GM23338 (cell line): ENCODE data around the gene PCDH1.

Experiments
- CREB1 ChIP-seq: fragments of 250-450 bp; sonication (Bioruptor Pico); IDR thresholded peaks from 2 replicates; pipeline ENCODE4 v1.5.0; 2020; ENCODE audit warnings: low read depth, mild to moderate bottlenecking, moderate library complexity
- CTCF ChIP-seq, 2 experiments: fragments of 200-600 bp in 1 of 2; sonication (generic) in 1 of 2; conservative IDR thresholded peaks; 2 replicates each; pipeline versions ENCODE4 v1.5.1 to v1.6.1; 2016 to 2017; ENCODE audit warnings: antibody characterized with exemption in 2 of 2, low read depth in 2 of 2, mild to moderate bottlenecking in 2 of 2, moderate library complexity in 1 of 2
- ETS1 ChIP-seq: IDR thresholded peaks from 2 replicates; pipeline ENCODE4 v1.6.1; 2016; ENCODE audit warnings: antibody characterized with exemption
- EZH2 ChIP-seq: fragments of 200-600 bp; sonication (generic); IDR thresholded peaks from one replicate; pipeline ENCODE4 v1.8.0; 2017; ENCODE audit warnings: antibody characterized with exemption, mild to moderate bottlenecking, low read depth; ENCODE audit not compliant: unreplicated experiment
- EZH2phosphoT487 ChIP-seq: fragments of 200-600 bp; sonication (generic); IDR thresholded peaks from one replicate; pipeline ENCODE4 v1.8.1; 2018; ENCODE audit warnings: antibody characterized with exemption; ENCODE audit not compliant: unreplicated experiment
- JUNB ChIP-seq: IDR thresholded peaks from one replicate; pipeline ENCODE4 v1.6.1; 2016; ENCODE audit warnings: antibody characterized with exemption; ENCODE audit not compliant: unreplicated experiment
- NANOG ChIP-seq: IDR thresholded peaks from 2 replicates; pipeline ENCODE4 v1.6.1; 2016; ENCODE audit warnings: antibody characterized with exemption, borderline replicate concordance
- POLR2AphosphoS5 ChIP-seq: IDR thresholded peaks from 2 replicates; pipeline ENCODE4 v1.6.1; 2016; ENCODE audit warnings: antibody characterized with exemption, low read depth
- REST ChIP-seq: IDR thresholded peaks from one replicate; pipeline ENCODE4 v1.6.1; 2018; ENCODE audit warnings: antibody characterized with exemption; ENCODE audit not compliant: unreplicated experiment
- STAT1 ChIP-seq: IDR thresholded peaks from one replicate; pipeline ENCODE4 v1.6.1; 2016; ENCODE audit warnings: antibody characterized with exemption; ENCODE audit not compliant: unreplicated experiment
- ZNF114 ChIP-seq: fragments of 250-450 bp; sonication (Bioruptor Pico); IDR thresholded peaks from 2 replicates; pipeline ENCODE4 v1.5.0; 2020; ENCODE audit warnings: mild to moderate bottlenecking, moderate library complexity
- ZNF331 ChIP-seq: fragments of 250-450 bp; sonication (Bioruptor Pico); IDR thresholded peaks from 2 replicates; pipeline ENCODE4 v1.5.0; 2020; ENCODE audit warnings: low read depth, mild to moderate bottlenecking, moderate library complexity
- ZNF462 ChIP-seq: fragments of 250-450 bp; sonication (Bioruptor Pico); IDR thresholded peaks from 2 replicates; pipeline ENCODE4 v1.5.0; 2020; ENCODE audit warnings: mild to moderate bottlenecking, moderate library complexity

- TF ChIP-seq REST: no peak
- TF ChIP-seq CTCF (conservative IDR thresholded peaks at IDR 0.05; ENCODE audit: low read depth in 2 of 2): no peak
- TF ChIP-seq EZH2: no peak
- no peak for TF ChIP-seq EZH2phosphoT487
- TF ChIP-seq POLR2AphosphoS5: no peak
- TF ChIP-seq ETS1: no peak
- no peak for TF ChIP-seq ZNF114
- no peak for TF ChIP-seq ZNF462 (CRISPR knock-in tag)
- TF ChIP-seq JUNB: no peak
- TF ChIP-seq ZNF331: no peak
- TF ChIP-seq CREB1 (CRISPR knock-in tag): no peak
- no peak for TF ChIP-seq STAT1
- no peak for TF ChIP-seq NANOG
Measured at GRCh38 chr5:141916522-141916921, 38.3 kb upstream of the PCDH1 start.
